Breast epithelium (tissue), 4 donors: Measurements from ENCODE around the gene TMEM179B. TPM values are rescaled to one million over a fixed set of nuclear protein-coding genes. Genes with fewer than 3 reads are reported as not detected.
"Not testable (repeated sequence)": the region's sequence is repeated elsewhere in the genome, so short reads cannot be mapped to it uniquely, and the experiment has no call there.

ENCODE experiments used
- DNase-seq, 2 donors: peaks; one replicate each; pipeline ENCODE4 v3.0.0-alpha.2; 2019; ENCODE audit warnings: low spot score in 2 of 2
- H3K27ac ChIP-seq, 2 donors: fragments of 200-600 bp; sonication (generic) in 1 of 2; one replicate each; pipeline ENCODE4 v1.5.1; 2016 to 2019; ENCODE audit warnings: mild to moderate bottlenecking in 1 of 2
- H3K27me3 ChIP-seq, 2 donors: fragments of 200-600 bp; sonication (generic) in 1 of 2; one replicate each; pipeline versions ENCODE4 v1.5.1 to v1.6.0; 2017 to 2019; ENCODE audit warnings: control low read depth in 1 of 2, mild to moderate bottlenecking in 1 of 2
- H3K36me3 ChIP-seq: fragments of 200-600 bp; one replicate; pipeline ENCODE4 v1.5.1; 2019
- H3K4me1 ChIP-seq, 2 donors: fragments of 200-600 bp; sonication (generic); one replicate each; pipeline ENCODE4 v1.5.1; 2016 to 2019; ENCODE audit warnings: control low read depth in 1 of 2
- H3K4me3 ChIP-seq, 3 donors: fragments of 200-600 bp; sonication (generic); 1 replicate in 2 of 3; 2 replicates in 1 of 3; pipeline ENCODE4 v1.5.1; 2016 to 2019; ENCODE audit warnings: mild to moderate bottlenecking in 3 of 3, moderate library complexity in 2 of 3
- H3K9me3 ChIP-seq, 2 donors: fragments of 200-600 bp; sonication (generic) in 1 of 2; one replicate each; pipeline ENCODE4 v1.5.1; 2016 to 2019; ENCODE audit warnings: control low read depth in 1 of 2
- POLR2A ChIP-seq: fragments of 450-650 bp; IDR thresholded peaks from one replicate; pipeline ENCODE4 v1.6.1; 2016; ENCODE audit warnings: antibody characterized with exemption, mild to moderate bottlenecking, moderate library complexity
- POLR2AphosphoS5 ChIP-seq, 3 donors: sonication (generic); formaldehyde crosslinking; IDR thresholded peaks; one replicate each; pipeline ENCODE4 v1.6.1; 2017; ENCODE audit warnings: antibody characterized with exemption in 3 of 3
- intact Hi-C: fragments of 100-400 bp; cut with DNase I; formaldehyde crosslinking; loops from one replicate; pipeline ENCODE4 v1.15.1; 2023; ENCODE audit warnings: low total_unique reads
- total RNA-seq, 3 donors: library from RNA; depleted of rRNA; stranded (reverse); fragments of >200 nt; gene quantifications; one replicate each; pipeline ENCODE4 v1.1.0, GENCODE V29; 2016
- TF ChIP-seq, protein P1 (sequence below), 3 donors: fragments of 450-650 bp; IDR thresholded peaks; one replicate each; pipeline ENCODE4 v1.5.1; 2016 to 2017; ENCODE audit warnings: antibody characterized with exemption in 3 of 3, mild to moderate bottlenecking in 3 of 3, moderate library complexity in 3 of 3

The TMEM179B gene
- total RNA-seq, 3 donors from 2014 or later: 61.4 to 66.9 (median 64.9) TPM

DNA sequence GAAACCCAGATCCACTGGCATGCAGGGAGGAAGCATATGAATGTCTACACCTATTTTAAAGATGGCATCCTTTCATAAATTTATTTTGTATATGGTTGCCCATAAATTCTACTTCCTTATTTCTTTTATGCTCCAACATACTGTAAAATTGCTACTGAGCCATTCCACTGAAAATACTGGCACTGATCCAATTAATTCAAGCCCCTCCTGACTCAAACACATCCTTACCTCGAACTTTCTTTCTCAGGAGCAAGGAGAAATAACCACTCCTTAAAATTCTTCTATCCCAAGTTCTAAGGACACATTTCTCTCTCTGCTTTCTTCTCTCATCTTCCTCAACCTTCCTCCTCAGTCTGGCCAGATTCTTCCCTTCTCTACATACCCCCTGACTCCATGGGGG, 23.5 kb downstream of the TMEM179B start:
- Histone ChIP-seq H3K36me3 (no peaks in the 10 kb centered on the region), H3K9me3 (no peaks in the 10 kb centered on the region), H3K27ac (no peak overlapping the region), H3K4me1 (no peaks in the 10 kb centered on the region), H3K4me3 (no peak overlapping the region), H3K27me3 (no peaks in the 10 kb centered on the region)
- no peak for DNase-seq
- intact Hi-C loops: no loop called here
- TF ChIP-seq POLR2A: no peak
- TF ChIP-seq, protein P1, sequence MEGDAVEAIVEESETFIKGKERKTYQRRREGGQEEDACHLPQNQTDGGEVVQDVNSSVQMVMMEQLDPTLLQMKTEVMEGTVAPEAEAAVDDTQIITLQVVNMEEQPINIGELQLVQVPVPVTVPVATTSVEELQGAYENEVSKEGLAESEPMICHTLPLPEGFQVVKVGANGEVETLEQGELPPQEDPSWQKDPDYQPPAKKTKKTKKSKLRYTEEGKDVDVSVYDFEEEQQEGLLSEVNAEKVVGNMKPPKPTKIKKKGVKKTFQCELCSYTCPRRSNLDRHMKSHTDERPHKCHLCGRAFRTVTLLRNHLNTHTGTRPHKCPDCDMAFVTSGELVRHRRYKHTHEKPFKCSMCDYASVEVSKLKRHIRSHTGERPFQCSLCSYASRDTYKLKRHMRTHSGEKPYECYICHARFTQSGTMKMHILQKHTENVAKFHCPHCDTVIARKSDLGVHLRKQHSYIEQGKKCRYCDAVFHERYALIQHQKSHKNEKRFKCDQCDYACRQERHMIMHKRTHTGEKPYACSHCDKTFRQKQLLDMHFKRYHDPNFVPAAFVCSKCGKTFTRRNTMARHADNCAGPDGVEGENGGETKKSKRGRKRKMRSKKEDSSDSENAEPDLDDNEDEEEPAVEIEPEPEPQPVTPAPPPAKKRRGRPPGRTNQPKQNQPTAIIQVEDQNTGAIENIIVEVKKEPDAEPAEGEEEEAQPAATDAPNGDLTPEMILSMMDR (IDR thresholded peaks at IDR 0.05): no peak
- no peak for TF ChIP-seq POLR2AphosphoS5 (IDR thresholded peaks at IDR 0.05)

DNA sequence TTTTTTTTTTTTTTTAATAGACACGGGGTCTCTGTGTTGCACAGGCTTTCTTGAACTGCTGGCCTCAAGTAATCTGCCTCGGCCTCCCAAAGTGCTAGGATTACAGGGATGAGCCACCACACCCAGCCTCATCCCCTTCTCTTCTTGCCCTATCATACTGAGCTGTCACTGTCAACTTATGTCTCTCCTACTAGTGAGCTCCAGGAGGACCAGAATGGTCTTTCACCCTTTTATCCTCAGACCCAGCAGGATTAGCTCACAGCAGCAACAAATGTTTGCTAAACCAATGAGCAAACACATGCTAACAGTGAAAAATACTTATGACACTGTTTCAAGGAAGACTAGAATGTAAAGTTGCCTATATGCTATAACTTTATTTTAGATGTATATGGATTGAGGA, 24.5 kb downstream of the TMEM179B start:
- Histone ChIP-seq H3K27ac (no peak overlapping the region), H3K4me1 (no peaks in the 10 kb centered on the region), H3K4me3 (no peak overlapping the region), H3K9me3 (no peaks in the 10 kb centered on the region), H3K27me3 (no peaks in the 10 kb centered on the region), H3K36me3 (no peaks in the 10 kb centered on the region)
- DNase-seq: no peak
- TF ChIP-seq, protein P1 (IDR thresholded peaks at IDR 0.05): no peak
- TF ChIP-seq POLR2A (no peak), POLR2AphosphoS5 (IDR thresholded peaks at IDR 0.05) (no peak)
- intact Hi-C loops: no loop called here

DNA sequence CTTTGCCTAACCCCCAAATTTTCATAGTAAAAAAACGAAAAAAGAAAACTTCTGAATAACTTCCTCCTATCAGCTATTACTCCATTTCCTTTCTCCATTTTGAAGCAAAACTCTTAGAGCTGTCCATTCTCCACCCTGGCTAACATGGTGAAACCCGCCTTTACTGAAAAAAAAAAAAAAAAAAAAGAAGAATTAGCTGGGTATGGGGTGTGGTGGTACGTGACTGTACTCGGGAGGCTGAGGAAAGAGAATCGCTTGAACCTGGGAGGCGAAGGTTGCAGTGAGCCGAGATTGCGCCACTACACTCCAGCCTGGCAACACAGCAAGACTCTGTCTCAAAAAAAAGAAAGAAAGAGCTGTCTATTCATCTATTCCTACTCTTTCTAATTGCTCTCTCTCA, 29.4 kb downstream of the TMEM179B start:
- DNase-seq: no peak
- Histone ChIP-seq H3K4me1 (no peaks in the 10 kb centered on the region), H3K27ac (no peak overlapping the region), H3K9me3 (no peaks in the 10 kb centered on the region), H3K27me3 (no peaks in the 10 kb centered on the region), H3K4me3 (no peak overlapping the region), H3K36me3 (no peaks in the 10 kb centered on the region)
- intact Hi-C loops: no loop called here
- TF ChIP-seq POLR2A: no peak
- no peak for TF ChIP-seq POLR2AphosphoS5 (IDR thresholded peaks at IDR 0.05)
- TF ChIP-seq, protein P1 (IDR thresholded peaks at IDR 0.05): no peak

DNA sequence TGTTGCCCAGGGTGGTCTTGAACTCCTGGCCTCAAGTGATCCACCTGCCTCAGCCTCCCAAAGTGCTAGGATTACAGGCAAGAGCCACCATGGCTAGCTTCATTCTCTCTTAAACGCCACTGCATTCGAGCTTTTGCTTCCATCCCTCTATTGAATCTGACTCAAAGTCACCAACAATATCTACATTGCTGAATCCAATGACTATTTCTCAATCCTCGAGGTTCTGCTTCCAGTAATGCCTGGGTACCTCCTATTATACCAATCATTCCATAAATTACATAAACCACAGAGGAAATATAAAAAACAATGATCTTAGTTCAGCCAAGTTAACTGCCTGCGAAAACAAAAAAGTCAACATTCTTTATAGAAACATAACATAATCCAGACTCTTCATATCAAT, 29.9 kb downstream of the TMEM179B start:
- H3K9me3 ChIP-seq: no peaks in the 10 kb centered on the region
- no peak overlapping the region for H3K27ac ChIP-seq
- no peaks in the 10 kb centered on the region for H3K36me3 ChIP-seq
- no peak for DNase-seq
- intact Hi-C loops: no loop called here
- no peak for TF ChIP-seq POLR2A
- TF ChIP-seq, protein P1 (IDR thresholded peaks at IDR 0.05): no peak
- TF ChIP-seq POLR2AphosphoS5 (IDR thresholded peaks at IDR 0.05): no peak
- no peaks in the 10 kb centered on the region for H3K27me3 ChIP-seq
- H3K4me1 ChIP-seq: no peaks in the 10 kb centered on the region
- no peak overlapping the region for H3K4me3 ChIP-seq

DNA sequence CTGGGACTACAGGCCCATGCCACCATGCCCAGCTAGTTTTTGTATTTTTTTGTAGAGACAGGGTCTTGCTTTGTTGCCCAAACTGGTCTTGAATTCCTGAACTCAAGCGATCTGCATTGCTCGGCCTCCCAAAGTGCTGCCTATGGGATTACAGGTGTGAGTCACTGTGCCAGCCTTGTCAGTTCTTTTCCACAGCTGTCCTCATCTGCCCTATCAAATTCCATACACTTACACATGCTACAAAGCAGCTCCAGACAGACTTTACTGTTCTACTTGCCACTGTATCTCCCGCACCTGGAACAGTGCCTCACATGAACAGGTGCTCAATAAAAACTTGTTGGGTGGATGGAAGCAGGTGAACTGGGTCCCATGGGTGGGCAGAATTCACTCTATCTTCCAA, 36.5 kb downstream of the TMEM179B start:
- Histone ChIP-seq H3K4me3 (no peak overlapping the region), H3K4me1 (no peaks in the 10 kb centered on the region), H3K27me3 (no peaks in the 10 kb centered on the region), H3K36me3 (peaks cover 21% of the 10 kb centered on the region), H3K27ac (no peak overlapping the region), H3K9me3 (no peaks in the 10 kb centered on the region)
- no peak for DNase-seq
- TF ChIP-seq POLR2A (no peak), POLR2AphosphoS5 (IDR thresholded peaks at IDR 0.05) (no peak)
- TF ChIP-seq, protein P1 (IDR thresholded peaks at IDR 0.05): no peak
- intact Hi-C loops: loop anchor here (10.0 kb wide), 1 partner anchor 421 kb away; the partner anchor contains the start of gene SLC22A25

DNA sequence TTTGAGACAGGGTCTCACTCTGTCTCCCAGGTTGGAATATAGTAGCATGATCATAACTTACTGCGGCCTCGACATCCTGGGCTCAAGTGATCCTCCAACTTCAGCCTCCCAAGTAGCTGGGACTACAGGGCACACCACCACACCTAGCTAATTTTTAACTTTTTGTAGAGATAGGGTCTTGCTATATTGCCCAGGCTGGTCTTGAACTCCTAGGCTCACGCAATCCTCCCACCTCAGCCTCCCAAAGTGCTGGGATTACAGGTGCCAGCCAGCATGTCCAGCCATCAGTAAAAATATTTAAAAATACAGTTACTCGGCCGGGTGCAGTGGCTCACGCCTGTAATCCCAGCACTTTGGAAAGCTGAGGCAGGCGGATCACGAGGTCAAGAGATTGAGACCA, 40.9 kb downstream of the TMEM179B start:
- peaks cover 21% of the 10 kb centered on the region for H3K36me3 ChIP-seq
- not testable (repeated sequence) for H3K9me3 ChIP-seq, H3K4me3 ChIP-seq, H3K4me1 ChIP-seq, H3K27ac ChIP-seq, H3K27me3 ChIP-seq, DNase-seq
- intact Hi-C loops: loop anchor here (10.0 kb wide), 1 partner anchor 417 kb away; the partner anchor contains the start of gene SLC22A25
